ENCODE results near the gene CNR2.
"Not testable (repeated sequence)": the region's sequence is repeated elsewhere in the genome, so short reads cannot be mapped to it uniquely, and the experiment has no call there.

The CNR2 gene

DNA sequence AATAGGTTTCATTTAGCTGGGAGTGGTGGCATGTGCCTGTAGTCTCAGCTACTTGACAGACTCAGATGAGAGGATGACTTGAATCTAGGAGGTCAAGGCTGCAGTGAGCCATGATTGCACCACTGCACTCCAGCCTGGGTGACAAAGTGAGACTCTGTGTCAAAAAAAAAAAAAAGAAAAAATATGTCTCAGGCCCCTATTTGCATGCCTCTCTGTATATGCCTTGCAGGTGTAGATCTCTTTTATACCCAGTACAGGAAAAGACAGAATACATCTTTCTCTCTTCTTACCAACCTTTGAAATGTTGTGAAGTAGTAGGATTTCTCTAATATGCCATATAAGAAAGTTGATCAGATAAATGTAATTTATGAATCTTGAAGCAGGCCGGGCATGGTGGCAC, 6.4 kb downstream of the CNR2 start:
- Histone ChIP-seq H3K9me3 (peaks cover 6% of the 10 kb centered on the region; the same call in 1 of the 2 replicates), H3K4me1 (peaks cover 40% of the 10 kb centered on the region), H3K4me3 (no peak overlapping the region), H3K36me3 (no peaks in the 10 kb centered on the region), H4K20me1 (no peaks in the 10 kb centered on the region), H3K9ac (no peak overlapping the region), H3K27ac (no peak overlapping the region), H3K4me2 (no peak overlapping the region), H3K27me3 (peaks cover 43% of the 10 kb centered on the region)
- TF ChIP-seq Cebpa-rat (IDR thresholded peaks at IDR 0.05), result no peak

DNA sequence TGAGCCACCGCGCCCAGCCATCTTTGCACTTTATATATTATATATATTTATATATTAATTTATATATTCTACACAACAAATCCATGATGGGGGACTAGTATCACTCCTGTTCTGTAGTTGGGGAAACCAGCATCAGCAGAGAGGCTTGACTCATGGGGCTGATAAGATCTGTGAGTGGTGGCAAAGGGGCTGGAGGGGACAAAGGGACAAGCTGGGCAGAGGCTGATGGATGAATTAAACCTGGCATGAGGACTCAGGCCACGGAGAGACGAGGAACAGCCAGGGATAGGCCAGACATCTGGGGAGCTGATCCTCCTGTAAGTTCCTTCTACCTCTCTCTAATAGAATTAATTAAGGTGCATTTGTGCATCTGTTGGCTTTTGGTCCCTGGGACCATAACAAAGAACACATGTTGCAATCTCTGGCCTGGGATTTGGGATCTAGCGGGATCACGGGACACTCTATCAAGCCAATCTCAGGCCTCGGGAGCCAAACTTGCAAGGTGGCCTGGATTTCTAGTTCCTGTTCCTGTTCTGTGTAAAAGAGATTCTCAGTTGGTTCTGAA, 7.6 kb downstream of the CNR2 start:
- peaks cover 11% of the 10 kb centered on the region; the same call in 1 of the 2 replicates for H3K9me3 ChIP-seq
- H3K27ac ChIP-seq, result no peak overlapping the region
- TF ChIP-seq Cebpa-rat (IDR thresholded peaks at IDR 0.05), result no peak
- no peak overlapping the region for H3K4me3 ChIP-seq
- H3K4me1 ChIP-seq, result peaks cover 28% of the 10 kb centered on the region
- H3K4me2 ChIP-seq, result no peak overlapping the region
- H3K36me3 ChIP-seq, result no peaks in the 10 kb centered on the region
- no peaks in the 10 kb centered on the region for H4K20me1 ChIP-seq
- peaks cover 52% of the 10 kb centered on the region for H3K27me3 ChIP-seq
- H3K9ac ChIP-seq, result no peak overlapping the region

- no peak overlapping the region for H3K27ac ChIP-seq
- peaks cover 52% of the 10 kb centered on the region for H3K27me3 ChIP-seq
- H3K36me3 ChIP-seq, result no peaks in the 10 kb centered on the region
- no peak overlapping the region for H3K4me3 ChIP-seq
- no peak for TF ChIP-seq Cebpa-rat (IDR thresholded peaks at IDR 0.05)
- H4K20me1 ChIP-seq, result no peaks in the 10 kb centered on the region
- H3K4me1 ChIP-seq, result peaks cover 21% of the 10 kb centered on the region
- no peak overlapping the region for H3K4me2 ChIP-seq
- peaks cover 11% of the 10 kb centered on the region; the same call in 1 of the 2 replicates for H3K9me3 ChIP-seq
- H3K9ac ChIP-seq, result no peak overlapping the region
Observed at GRCh38 chr1:23904748-23905357, 8.3 kb downstream of the CNR2 start.

- peaks cover 11% of the 10 kb centered on the region; the same call in 1 of the 2 replicates for H3K9me3 ChIP-seq
- TF ChIP-seq Cebpa-rat (IDR thresholded peaks at IDR 0.05), result no peak
- peaks cover 52% of the 10 kb centered on the region for H3K27me3 ChIP-seq
- H3K9ac ChIP-seq, result no peak overlapping the region
- no peak overlapping the region for H3K4me3 ChIP-seq
- H3K4me2 ChIP-seq, result no peak overlapping the region
- H3K27ac ChIP-seq, result no peak overlapping the region
- H3K4me1 ChIP-seq, result peaks cover 10% of the 10 kb centered on the region
- H3K36me3 ChIP-seq, result no peaks in the 10 kb centered on the region
- no peaks in the 10 kb centered on the region for H4K20me1 ChIP-seq
Observed at GRCh38 chr1:23903754-23904153, 9.4 kb downstream of the CNR2 start.

DNA sequence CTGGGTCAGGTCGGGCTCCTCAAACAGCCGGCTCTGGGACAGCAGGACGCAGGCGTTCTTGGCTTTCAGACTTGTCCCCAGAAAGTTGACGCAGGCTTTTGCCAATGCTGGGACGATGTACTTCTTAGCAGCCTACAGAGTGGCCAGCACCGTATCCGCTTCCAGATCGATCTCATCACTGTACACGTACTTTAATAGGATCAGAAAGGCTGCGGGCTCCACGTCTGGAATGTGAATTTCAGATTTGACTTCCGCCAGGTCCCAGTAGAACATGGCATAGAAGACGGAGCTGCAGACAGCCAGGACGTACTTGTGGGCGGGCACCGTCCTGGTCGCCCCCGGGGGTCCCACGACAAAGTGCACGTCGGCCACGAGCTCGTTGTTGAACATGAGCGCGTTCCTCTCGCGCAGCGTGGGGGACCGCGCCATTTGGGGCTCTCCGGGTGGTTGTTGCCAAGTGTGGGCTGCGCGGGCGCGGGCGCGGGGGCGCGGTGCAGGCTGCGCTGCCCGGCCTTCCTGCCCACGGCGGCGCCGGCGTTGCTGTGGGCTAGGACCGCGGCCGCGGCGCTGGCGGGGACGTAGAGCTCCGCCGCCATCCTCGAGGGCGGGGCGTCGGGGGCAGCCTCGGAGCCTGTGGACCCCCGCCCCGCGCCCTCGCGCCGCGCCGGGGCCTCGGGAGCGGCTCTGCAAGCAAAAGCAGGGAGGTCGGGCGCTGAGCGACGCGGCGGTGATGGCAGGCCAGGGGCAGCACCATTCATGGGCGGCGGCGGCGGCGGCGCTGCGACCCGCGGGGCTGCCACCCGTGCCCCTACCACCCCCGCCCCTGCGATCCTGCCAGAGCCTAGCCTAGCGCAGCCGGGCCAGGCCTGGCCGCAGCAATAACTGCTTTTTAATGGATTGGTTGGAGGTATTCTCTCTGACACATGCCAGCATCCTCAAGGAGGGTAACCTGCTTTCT, 10.6 kb downstream of the CNR2 start:
- Histone ChIP-seq H3K27ac (no peak overlapping the region), H3K4me2 (peak overlapping the region; percentile 26), H3K4me1 (peaks cover 4% of the 10 kb centered on the region; the same call in 1 of the 2 replicates), H3K27me3 (peaks cover 52% of the 10 kb centered on the region), H3K4me3 (peak overlapping the region; percentile 38; the same call in 1 of the 2 replicates), H3K36me3 (no peaks in the 10 kb centered on the region), H3K9me3 (peaks cover 11% of the 10 kb centered on the region; the same call in 1 of the 2 replicates), H4K20me1 (no peaks in the 10 kb centered on the region), H3K9ac (no peak overlapping the region)
- TF ChIP-seq Cebpa-rat (IDR thresholded peaks at IDR 0.05), result no peak

GRCh38 chr1:23900017-23900416, 13.1 kb downstream of the CNR2 start:
- peaks cover 42% of the 10 kb centered on the region for H3K27me3 ChIP-seq
- not testable (repeated sequence) for H4K20me1 ChIP-seq, H3K4me2 ChIP-seq, H3K9ac ChIP-seq, H3K36me3 ChIP-seq, H3K4me3 ChIP-seq, H3K27ac ChIP-seq
- peaks cover 11% of the 10 kb centered on the region; the same call in 1 of the 2 replicates for H3K9me3 ChIP-seq
- peaks cover 22% of the 10 kb centered on the region for H3K4me1 ChIP-seq

- H3K4me2 ChIP-seq, result no peak overlapping the region
- H3K27ac ChIP-seq, result no peak overlapping the region
Observed at GRCh38 chr1:23899070-23899469, 14.1 kb downstream of the CNR2 start.

DNA sequence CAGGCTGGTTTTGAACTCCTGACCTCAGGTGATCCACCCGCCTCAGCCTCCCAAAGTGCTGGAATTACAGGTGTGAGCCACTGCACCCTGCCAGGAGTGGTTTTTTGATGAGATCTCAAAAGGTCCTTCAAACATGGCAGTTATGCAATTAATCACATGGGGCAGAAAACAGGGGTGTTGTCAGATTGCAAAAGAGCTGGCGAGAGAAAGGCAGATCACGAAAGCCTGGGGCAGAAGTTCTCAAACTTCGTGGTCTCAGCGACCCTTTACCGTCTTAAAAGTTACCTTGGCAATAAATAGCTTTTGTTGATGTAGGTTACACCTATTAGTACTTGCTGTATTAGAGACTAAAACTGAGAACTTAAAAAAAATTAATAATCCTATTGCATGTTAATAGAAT, 16.1 kb downstream of the CNR2 start:
- Histone ChIP-seq H4K20me1 (no peaks in the 10 kb centered on the region), H3K4me2 (peak overlapping the region; percentile 53), H3K36me3 (no peaks in the 10 kb centered on the region), H3K4me1 (peaks cover 46% of the 10 kb centered on the region), H3K27ac (no peak overlapping the region), H3K9me3 (peaks cover 6% of the 10 kb centered on the region; the same call in 1 of the 2 replicates), H3K9ac (no peak overlapping the region; the same call in 1 of the 2 replicates), H3K27me3 (peaks cover 13% of the 10 kb centered on the region), H3K4me3 (no peak overlapping the region)
- no peak for TF ChIP-seq Cebpa-rat (IDR thresholded peaks at IDR 0.05)

More at GRCh38 chr1:23899070-23899469, 14.1 kb downstream of the CNR2 start:
- TF ChIP-seq Cebpa-rat (IDR thresholded peaks at IDR 0.05), result no peak
- Histone ChIP-seq H3K36me3 (no peaks in the 10 kb centered on the region), H3K4me3 (no peak overlapping the region), H4K20me1 (no peaks in the 10 kb centered on the region), H3K9me3 (peaks cover 11% of the 10 kb centered on the region; the same call in 1 of the 2 replicates), H3K9ac (no peak overlapping the region), H3K27me3 (peaks cover 33% of the 10 kb centered on the region), H3K4me1 (peaks cover 30% of the 10 kb centered on the region)

GRCh38 chr1:23896491-23896890, 16.7 kb downstream of the CNR2 start:
- H3K36me3 ChIP-seq, result no peaks in the 10 kb centered on the region
- TF ChIP-seq Cebpa-rat (IDR thresholded peaks at IDR 0.05), result no peak
- H3K9me3 ChIP-seq, result peaks cover 6% of the 10 kb centered on the region; the same call in 1 of the 2 replicates
- H3K4me3 ChIP-seq, result no peak overlapping the region
- H3K27me3 ChIP-seq, result peaks cover 7% of the 10 kb centered on the region
- peak overlapping the region; percentile 18; the same call in 1 of the 2 replicates for H3K27ac ChIP-seq
- peaks cover 48% of the 10 kb centered on the region for H3K4me1 ChIP-seq
- peak overlapping the region; percentile 10; the same call in 1 of the 2 replicates for H3K9ac ChIP-seq
- no peaks in the 10 kb centered on the region for H4K20me1 ChIP-seq
- peak overlapping the region; percentile 53 for H3K4me2 ChIP-seq

Measured in BLaER1 (cell line).